HFFc6 (cell line): ENCODE results near the gene BDP1. TPM values are rescaled to one million over a fixed set of nuclear protein-coding genes. Genes with fewer than 3 reads are reported as not detected.

Source experiments
- DNase-seq: peaks from one replicate; pipeline ENCODE4 v3.0.0-alpha.2; 2018
- H3K27ac Mint-ChIP-seq: 2 replicates; pipeline ENCODE4 v1.8.0; 2020; ENCODE audit warnings: mild to moderate bottlenecking, mixed read lengths
- H3K27me3 Mint-ChIP-seq: 2 replicates; pipeline ENCODE4 v1.8.0; 2021; ENCODE audit warnings: mild to moderate bottlenecking, moderate library complexity, mixed read lengths; ENCODE audit not compliant: insufficient read depth
- H3K36me3 Mint-ChIP-seq: 2 replicates; pipeline ENCODE4 v1.8.0; 2021; ENCODE audit warnings: low read depth, mixed read lengths
- H3K4me1 Mint-ChIP-seq: 2 replicates; pipeline ENCODE4 v1.8.0; 2020; ENCODE audit warnings: low read depth, mixed read lengths
- H3K4me3 Mint-ChIP-seq: 2 replicates; pipeline ENCODE4 v1.8.0; 2020; ENCODE audit warnings: mild to moderate bottlenecking, moderate library complexity, mixed read lengths
- H3K9me3 Mint-ChIP-seq: 2 replicates; pipeline ENCODE4 v1.8.0; 2020; ENCODE audit warnings: mild to moderate bottlenecking, mixed read lengths
- total RNA-seq, 6 experiments: library from RNA; stranded (reverse); fragmentation: NEBNext Ultra II Directional; extraction: Animal tissue kit (Norgen Biotek cat#: 25700); gene quantifications; 2 replicates in 1 of 6; 3 replicates in 5 of 6; pipeline ENCODE4 v1.2.3, GENCODE V29; 2021
- TF ChIP-seq, protein P1 (sequence below): fragments of 200-600 bp; sonication (generic); IDR thresholded peaks from 2 replicates; pipeline ENCODE4 v1.5.0; 2021; ENCODE audit warnings: antibody characterized with exemption, mild to moderate bottlenecking

Gene BDP1
- total RNA-seq, 6 experiments from 2014 or later: 13.1 to 15.9 (median 14.8) TPM

DNA sequence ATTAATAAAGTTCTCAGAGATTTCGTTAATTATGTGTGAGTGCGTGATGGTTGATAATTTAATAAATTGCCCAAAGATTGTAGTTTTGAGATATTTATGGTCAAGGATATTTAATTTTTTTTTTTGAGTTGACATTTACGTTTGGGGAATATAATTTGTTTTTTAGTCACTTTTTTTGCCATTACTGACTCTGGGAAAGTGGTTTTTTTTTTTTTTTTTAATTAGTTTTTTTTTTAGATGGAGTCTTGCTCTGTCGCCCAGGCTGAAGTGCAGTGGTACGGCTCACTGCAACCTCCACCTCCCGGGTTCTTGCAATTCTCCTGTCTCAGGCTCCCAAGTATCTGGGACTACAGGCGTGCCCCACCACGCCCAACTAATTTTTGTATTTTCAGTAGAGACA is 1.7 kb downstream of the BDP1 start:
- Mint-ChIP-seq H3K4me1 (peaks cover 24% of the 10 kb centered on the region), H3K27ac (peak overlapping the region; percentile 97; the same call in 1 of the 2 replicates), H3K9me3 (no peaks in the 10 kb centered on the region), H3K36me3 (peaks cover 18% of the 10 kb centered on the region; the same call in 1 of the 2 replicates), H3K27me3 (peaks cover 2% of the 10 kb centered on the region), H3K4me3 (peak overlapping the region; percentile 97)
- DNase-seq: no peak
- TF ChIP-seq, protein P1, sequence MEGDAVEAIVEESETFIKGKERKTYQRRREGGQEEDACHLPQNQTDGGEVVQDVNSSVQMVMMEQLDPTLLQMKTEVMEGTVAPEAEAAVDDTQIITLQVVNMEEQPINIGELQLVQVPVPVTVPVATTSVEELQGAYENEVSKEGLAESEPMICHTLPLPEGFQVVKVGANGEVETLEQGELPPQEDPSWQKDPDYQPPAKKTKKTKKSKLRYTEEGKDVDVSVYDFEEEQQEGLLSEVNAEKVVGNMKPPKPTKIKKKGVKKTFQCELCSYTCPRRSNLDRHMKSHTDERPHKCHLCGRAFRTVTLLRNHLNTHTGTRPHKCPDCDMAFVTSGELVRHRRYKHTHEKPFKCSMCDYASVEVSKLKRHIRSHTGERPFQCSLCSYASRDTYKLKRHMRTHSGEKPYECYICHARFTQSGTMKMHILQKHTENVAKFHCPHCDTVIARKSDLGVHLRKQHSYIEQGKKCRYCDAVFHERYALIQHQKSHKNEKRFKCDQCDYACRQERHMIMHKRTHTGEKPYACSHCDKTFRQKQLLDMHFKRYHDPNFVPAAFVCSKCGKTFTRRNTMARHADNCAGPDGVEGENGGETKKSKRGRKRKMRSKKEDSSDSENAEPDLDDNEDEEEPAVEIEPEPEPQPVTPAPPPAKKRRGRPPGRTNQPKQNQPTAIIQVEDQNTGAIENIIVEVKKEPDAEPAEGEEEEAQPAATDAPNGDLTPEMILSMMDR: no peak

- no peak overlapping the region for H3K4me3 Mint-ChIP-seq
- peaks cover 28% of the 10 kb centered on the region for H3K36me3 Mint-ChIP-seq
Observed at GRCh38 chr5:71460693-71461092, 5.2 kb downstream of the BDP1 start.

DNA sequence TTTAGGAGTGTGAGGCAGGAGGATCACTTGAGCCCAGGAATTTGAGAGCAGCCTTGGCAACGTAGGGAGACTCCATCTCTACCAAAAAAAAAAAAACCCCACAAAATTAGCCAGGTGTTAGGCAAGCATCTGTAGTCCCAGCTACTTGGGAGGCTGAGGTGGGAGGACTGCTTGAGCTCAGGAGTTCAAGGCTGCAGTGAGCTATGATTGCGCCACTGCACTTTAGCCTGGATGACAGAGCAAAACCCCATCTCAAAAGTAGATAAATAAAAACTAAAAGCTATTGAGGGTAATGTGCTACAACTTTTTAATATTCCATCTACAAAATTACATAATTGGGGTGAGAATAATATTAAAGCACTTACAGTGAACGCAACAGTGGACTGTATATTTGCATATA is 5.9 kb downstream of the BDP1 start:
- no peaks in the 10 kb centered on the region for H3K9me3 Mint-ChIP-seq
- H3K36me3 Mint-ChIP-seq: peaks cover 33% of the 10 kb centered on the region
- no peak for DNase-seq
- no peak overlapping the region for H3K27ac Mint-ChIP-seq
- no peaks in the 10 kb centered on the region for H3K27me3 Mint-ChIP-seq
- TF ChIP-seq, protein P1: no peak
- H3K4me1 Mint-ChIP-seq: peaks cover 15% of the 10 kb centered on the region
- H3K4me3 Mint-ChIP-seq: no peak overlapping the region

More at GRCh38 chr5:71460693-71461092, 5.2 kb downstream of the BDP1 start:
- TF ChIP-seq, protein P1: no peak
- no peak for DNase-seq
- Mint-ChIP-seq H3K27ac (no peak overlapping the region), H3K4me1 (peaks cover 17% of the 10 kb centered on the region), H3K9me3 (no peaks in the 10 kb centered on the region), H3K27me3 (no peaks in the 10 kb centered on the region; the same call in 1 of the 2 replicates)

- H3K36me3 Mint-ChIP-seq: peaks cover 24% of the 10 kb centered on the region
- no peaks in the 10 kb centered on the region for H3K27me3 Mint-ChIP-seq
- TF ChIP-seq, protein P1: no peak
- no peak overlapping the region for H3K4me3 Mint-ChIP-seq
- no peaks in the 10 kb centered on the region; the same call in 1 of the 2 replicates for H3K4me1 Mint-ChIP-seq
- no peak overlapping the region for H3K27ac Mint-ChIP-seq
- no peak for DNase-seq
- H3K9me3 Mint-ChIP-seq: no peaks in the 10 kb centered on the region
Observed at GRCh38 chr5:71471193-71471592, 15.7 kb downstream of the BDP1 start.

DNA sequence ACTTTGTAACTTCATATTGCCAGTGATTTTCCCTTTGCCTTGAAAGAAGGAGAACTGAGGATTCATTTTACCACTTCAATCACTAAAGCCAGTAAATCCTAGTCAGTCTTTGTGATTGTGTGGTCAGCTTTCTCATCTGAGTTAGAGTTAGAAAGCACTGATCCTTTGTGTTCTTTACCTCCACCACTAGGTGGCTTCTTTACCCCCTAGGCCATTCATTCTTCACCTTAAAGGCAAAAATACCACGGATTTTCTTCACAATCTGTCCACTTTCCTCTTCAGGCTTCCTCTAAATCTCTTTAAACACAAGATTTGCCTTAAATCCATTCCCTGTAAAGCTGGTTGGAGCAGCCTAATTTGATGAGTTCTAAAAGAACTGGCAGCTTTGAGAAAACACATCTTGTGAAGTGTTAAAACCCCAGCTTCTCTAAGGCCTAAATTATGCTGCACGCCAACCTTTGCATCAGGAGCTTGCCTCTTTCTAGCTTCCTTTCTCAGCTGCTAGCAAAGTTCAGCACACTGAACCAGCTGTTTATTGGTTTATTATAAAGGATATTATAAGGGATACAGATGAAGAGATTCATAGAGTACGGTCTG is 20.4 kb downstream of the BDP1 start:
- Mint-ChIP-seq H3K36me3 (peaks cover 21% of the 10 kb centered on the region), H3K4me1 (no peaks in the 10 kb centered on the region), H3K27me3 (no peaks in the 10 kb centered on the region; the same call in 1 of the 2 replicates), H3K9me3 (no peaks in the 10 kb centered on the region), H3K4me3 (no peak overlapping the region), H3K27ac (no peak overlapping the region)
- TF ChIP-seq, protein P1: peak; percentile 84
- peak; percentile 16 for DNase-seq
